ENCODE data around the gene GSTCD. TPM values are rescaled to one million over a fixed set of nuclear protein-coding genes. Genes with fewer than 3 reads are reported as not detected.
"Not testable (repeated sequence)": the region's sequence is repeated elsewhere in the genome, so short reads cannot be mapped to it uniquely, and the experiment has no call there.

The GSTCD gene
- total RNA-seq, 1 donor from 2014 or later: 14.7 TPM

GRCh38 chr4:105719204-105719603 lies 10.6 kb downstream of the GSTCD start:
- no peak for ATAC-seq

- peak; percentile 55 for ATAC-seq
Measured at GRCh38 chr4:105725623-105726022, 17.0 kb downstream of the GSTCD start.

GRCh38 chr4:105729895-105730294 lies 21.3 kb downstream of the GSTCD start:
- ATAC-seq: not testable (repeated sequence)

DNA sequence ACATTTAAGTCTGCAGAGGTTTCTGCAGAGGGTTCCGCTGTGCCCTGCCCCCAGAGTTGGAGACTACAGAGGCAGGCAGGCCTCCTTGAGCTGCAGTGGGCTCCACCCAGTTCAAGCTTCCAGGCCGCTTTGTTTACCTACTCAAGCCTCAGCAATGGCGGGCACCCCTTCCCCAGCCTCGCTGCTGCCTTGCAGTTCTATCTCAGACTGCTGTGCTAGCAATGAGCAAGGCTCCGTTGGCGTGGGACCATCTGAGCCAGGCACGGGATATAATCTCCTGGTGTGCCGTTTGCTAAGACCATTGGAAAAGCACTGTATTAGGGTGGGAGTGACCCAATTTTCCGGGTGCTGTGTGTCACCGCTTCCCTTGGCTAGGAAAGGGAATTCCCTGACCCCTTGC lies 26.6 kb downstream of the GSTCD start:
- ATAC-seq: not testable (repeated sequence)

GRCh38 chr4:105741548-105741947 lies 33.0 kb downstream of the GSTCD start:
- ATAC-seq: no peak

DNA sequence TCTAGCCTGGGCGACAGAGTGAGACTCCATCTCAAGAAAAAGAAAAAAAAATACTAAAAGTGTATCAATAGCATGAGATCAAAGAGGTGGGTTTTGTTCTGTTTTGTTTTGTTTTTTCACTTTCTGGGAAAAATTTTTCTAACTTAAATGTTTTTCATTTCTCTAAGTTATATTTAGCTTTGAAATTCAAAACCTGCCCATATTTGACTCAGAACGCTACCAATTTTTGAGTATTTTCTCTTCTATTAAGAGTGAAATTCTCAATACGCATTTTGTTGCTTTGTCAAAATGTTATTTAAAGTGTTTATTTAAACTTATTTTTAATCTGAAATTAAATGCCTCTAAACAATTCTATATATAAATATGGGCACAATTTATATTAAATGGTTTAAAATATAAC lies 39.6 kb downstream of the GSTCD start:
- ATAC-seq: no peak

DNA sequence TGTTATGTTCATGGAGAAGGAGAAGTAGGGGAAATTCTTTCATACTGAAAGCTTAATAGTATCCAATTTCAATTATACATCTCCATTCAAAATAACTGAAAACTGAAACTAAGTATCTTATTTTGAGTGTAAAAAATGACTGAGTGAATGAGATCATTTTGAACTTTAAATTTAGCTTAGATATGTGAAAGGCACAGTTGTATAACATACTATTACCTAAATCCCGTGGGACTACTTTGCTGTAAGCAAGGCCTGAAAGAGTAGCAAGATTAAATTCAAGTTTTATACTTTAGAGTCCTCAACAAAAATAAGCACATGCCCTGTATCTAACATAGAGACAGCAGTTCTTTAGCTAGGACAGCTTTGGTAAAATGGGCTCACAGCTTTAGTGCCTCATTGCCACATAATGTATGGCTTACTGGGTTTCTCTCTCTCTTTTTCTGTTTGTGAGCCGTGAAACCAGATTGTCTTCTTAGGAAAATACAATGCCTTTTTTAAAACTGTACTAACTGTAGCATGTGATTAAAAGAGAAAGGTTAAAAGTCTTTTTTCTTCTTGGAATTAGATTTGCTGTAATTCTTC lies 43.2 kb downstream of the GSTCD start:
- no peak for ATAC-seq

GRCh38 chr4:105753361-105753760 lies 44.8 kb downstream of the GSTCD start:
- ATAC-seq: no peak

- no peak for ATAC-seq
Measured at GRCh38 chr4:105755375-105755774, 46.8 kb downstream of the GSTCD start.

GRCh38 chr4:105758958-105759357 lies 50.4 kb downstream of the GSTCD start:
- no peak for ATAC-seq

GRCh38 chr4:105765690-105766407 lies 57.3 kb downstream of the GSTCD start:
- peak; percentile 93 for ATAC-seq

- ATAC-seq: peak; percentile 68
Measured at GRCh38 chr4:105767579-105767978, 59.0 kb downstream of the GSTCD start.

DNA sequence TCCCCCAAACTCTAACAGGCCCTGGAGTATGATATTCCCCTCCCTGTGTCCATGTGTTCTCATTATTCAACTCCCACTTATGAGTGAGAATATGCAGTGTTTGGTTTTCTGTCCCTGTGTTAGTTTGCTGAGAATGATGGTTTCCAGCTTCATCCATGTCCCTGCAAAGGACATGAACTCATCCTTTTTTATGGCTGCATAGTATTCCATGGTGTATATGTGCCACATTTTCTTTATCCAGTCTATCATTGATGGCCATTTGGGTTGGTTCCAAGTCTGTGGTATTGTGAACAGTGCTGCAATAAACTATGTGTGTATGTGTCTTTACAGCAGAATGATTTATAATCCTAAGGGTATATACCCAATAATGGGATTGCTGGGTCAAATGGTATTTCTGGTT lies 61.9 kb downstream of the GSTCD start:
- not testable (repeated sequence) for ATAC-seq

DNA sequence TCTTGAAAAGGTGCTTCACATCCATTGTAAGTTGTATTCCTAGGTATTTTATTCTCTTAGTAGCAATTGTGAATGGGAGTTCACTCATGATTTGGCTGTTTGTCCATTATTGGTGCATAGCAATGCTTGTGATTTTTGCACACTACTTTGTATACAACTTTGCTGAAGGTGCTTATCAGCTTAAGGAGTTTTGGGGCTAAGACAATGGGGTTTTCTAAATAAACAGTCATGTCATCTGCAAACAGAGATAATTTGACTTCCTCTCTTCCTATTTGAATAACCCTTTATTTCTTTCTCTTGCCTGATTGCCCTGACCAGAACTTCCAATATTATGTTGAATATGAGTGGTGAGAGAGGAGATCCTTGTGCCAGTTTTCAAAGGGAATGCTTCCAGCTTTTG lies 63.5 kb downstream of the GSTCD start:
- not testable (repeated sequence) for ATAC-seq

- ATAC-seq: not testable (repeated sequence)
Measured at GRCh38 chr4:105775760-105776415, 67.3 kb downstream of the GSTCD start.

- ATAC-seq: no peak
Measured at GRCh38 chr4:105780176-105780575, 71.6 kb downstream of the GSTCD start.

GRCh38 chr4:105784761-105785160 lies 76.2 kb downstream of the GSTCD start:
- ATAC-seq: no peak

- ATAC-seq: no peak
Measured at GRCh38 chr4:105785792-105786191, 77.2 kb downstream of the GSTCD start.

- no peak for ATAC-seq
Measured at GRCh38 chr4:105786748-105787147, 78.2 kb downstream of the GSTCD start.

GRCh38 chr4:105797225-105797624 lies 88.6 kb downstream of the GSTCD start:
- ATAC-seq: no peak

- ATAC-seq: no peak
Measured at GRCh38 chr4:105805501-105806120, 97.0 kb downstream of the GSTCD start.

GRCh38 chr4:105807496-105807895 lies 98.9 kb downstream of the GSTCD start:
- ATAC-seq: no peak

GRCh38 chr4:105808030-105808749 lies 99.6 kb downstream of the GSTCD start:
- ATAC-seq: no peak
